ENCODE measurements around the gene TAS2R41.

GRCh38 chr7:143437578-143437977 lies 40.1 kb upstream of the TAS2R41 start:
- TF ChIP-seq CTCF (IDR thresholded peaks at IDR 0.05 in 8 of 11, conservative IDR thresholded peaks at IDR 0.05 in 3 of 11), result no peak
- no peak for TF ChIP-seq POLR2A (IDR thresholded peaks at IDR 0.05)
- TF ChIP-seq POLR2AphosphoS5 (IDR thresholded peaks at IDR 0.05), result no peak
